SK-N-SH treated with all-trans-retinoic acid at 6 μM for 48 hours (cell line): ENCODE data around the gene CCDC88B.

ENCODE experiments used
- ATAC-seq: fragments of 200-7000 bp; cut with Tn5 transposase; 3 replicates; pipeline ENCODE4 v1.9.1; 2020; ENCODE audit warnings: mild to moderate bottlenecking, moderate library complexity
- ARNTL ChIP-seq: fragments of 450-650 bp; formaldehyde crosslinking; IDR thresholded peaks from 2 replicates; pipeline ENCODE4 v1.5.0; 2020; ENCODE audit warnings: low read depth, mild to moderate bottlenecking, moderate library complexity, borderline replicate concordance
- BACH2 ChIP-seq: fragments of 250-450 bp; sonication (Bioruptor Pico); IDR thresholded peaks from 2 replicates; pipeline ENCODE4 v1.9.0; 2021; ENCODE audit warnings: mild to moderate bottlenecking, borderline replicate concordance
- CSDC2 ChIP-seq: fragments of 250-450 bp; sonication (Bioruptor Pico); IDR thresholded peaks from 2 replicates; pipeline ENCODE4 v1.5.0; 2020; ENCODE audit warnings: mild to moderate bottlenecking, moderate library complexity
- ESRRG ChIP-seq: fragments of 250-450 bp; sonication (Bioruptor Pico); IDR thresholded peaks from 2 replicates; pipeline ENCODE4 v1.6.1; 2021; ENCODE audit warnings: mild to moderate bottlenecking
- GLIS3 ChIP-seq: fragments of 250-450 bp; sonication (Bioruptor Pico); IDR thresholded peaks from 2 replicates; pipeline ENCODE4 v1.5.0; 2020; ENCODE audit warnings: mild to moderate bottlenecking, moderate library complexity
- ISL1 ChIP-seq: fragments of 250-450 bp; sonication (Bioruptor Pico); IDR thresholded peaks from 2 replicates; pipeline ENCODE4 v2.1.2; 2022; ENCODE audit warnings: mild to moderate bottlenecking, moderate library complexity
- OSR1 ChIP-seq: fragments of 250-450 bp; sonication (Bioruptor Pico); IDR thresholded peaks from 2 replicates; pipeline ENCODE4 v1.8.0; 2022; ENCODE audit warnings: moderate library complexity, mild to moderate bottlenecking, inconsistent platforms
- RARB ChIP-seq: fragments of 250-450 bp; sonication (Bioruptor Pico); IDR thresholded peaks from 2 replicates; pipeline ENCODE4 v1.8.0; 2021; ENCODE audit warnings: mild to moderate bottlenecking, moderate library complexity
- SNAI2 ChIP-seq: fragments of 250-450 bp; sonication (Bioruptor Pico); IDR thresholded peaks from 2 replicates; pipeline ENCODE4 v1.5.0; 2020; ENCODE audit warnings: mild to moderate bottlenecking, moderate library complexity
- TCF4 ChIP-seq: fragments of 250-450 bp; sonication (Bioruptor Pico); IDR thresholded peaks from 2 replicates; pipeline ENCODE4 v1.8.0; 2021; ENCODE audit warnings: mild to moderate bottlenecking, moderate library complexity, borderline replicate concordance
- ZC3H10 ChIP-seq: fragments of 250-450 bp; sonication (Bioruptor Pico); IDR thresholded peaks from 2 replicates; pipeline ENCODE4 v1.5.1; 2021; ENCODE audit warnings: mild to moderate bottlenecking, moderate library complexity
- ZFP3 ChIP-seq: fragments of 250-450 bp; sonication (Bioruptor Pico); IDR thresholded peaks from 2 replicates; pipeline ENCODE4 v1.5.0; 2020; ENCODE audit warnings: mild to moderate bottlenecking, moderate library complexity
- ZFP30 ChIP-seq: fragments of 450-650 bp; formaldehyde crosslinking; IDR thresholded peaks from 2 replicates; pipeline ENCODE4 v1.5.0; 2022; ENCODE audit warnings: mild to moderate bottlenecking, moderate library complexity
- ZNF565 ChIP-seq: fragments of 450-650 bp; formaldehyde crosslinking; conservative IDR thresholded peaks from 2 replicates; pipeline ENCODE4 v1.5.0; 2020; ENCODE audit warnings: low read depth, mild to moderate bottlenecking, moderate library complexity
- ZNF8 ChIP-seq: fragments of 450-650 bp; formaldehyde crosslinking; IDR thresholded peaks from 2 replicates; pipeline ENCODE4 v1.5.0; 2020; ENCODE audit warnings: mild to moderate bottlenecking, moderate library complexity
- TF ChIP-seq, protein P1 (sequence below): fragments of 250-450 bp; sonication (Bioruptor Pico); IDR thresholded peaks from 2 replicates; pipeline ENCODE4 v1.8.0; 2020; ENCODE audit warnings: mild to moderate bottlenecking, moderate library complexity, borderline replicate concordance
- TF ChIP-seq, protein P2 (sequence below): fragments of 250-450 bp; sonication (Bioruptor Pico); IDR thresholded peaks from 2 replicates; pipeline ENCODE4 v1.5.1; 2021; ENCODE audit warnings: mild to moderate bottlenecking, moderate library complexity
- TF ChIP-seq, protein P3 (sequence below): fragments of 250-450 bp; sonication (Bioruptor Pico); IDR thresholded peaks from 2 replicates; pipeline ENCODE4 v1.5.0; 2020; ENCODE audit warnings: mild to moderate bottlenecking, moderate library complexity

Gene CCDC88B

DNA sequence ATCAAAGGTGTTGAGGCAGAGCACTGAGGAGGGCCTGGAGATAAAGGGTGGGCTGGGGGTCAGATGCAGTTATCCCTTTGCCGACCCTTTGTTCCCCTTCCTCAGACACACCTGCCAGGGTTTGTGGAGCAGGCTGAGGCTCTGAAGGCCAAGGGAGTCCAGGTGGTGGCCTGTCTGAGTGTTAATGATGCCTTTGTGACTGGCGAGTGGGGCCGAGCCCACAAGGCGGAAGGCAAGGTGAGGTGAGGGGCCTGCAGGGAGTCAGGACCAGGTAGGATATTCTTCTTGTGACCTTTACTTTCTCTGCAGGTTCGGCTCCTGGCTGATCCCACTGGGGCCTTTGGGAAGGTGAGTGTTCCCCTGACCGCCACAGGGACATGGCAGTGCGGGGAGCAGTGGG lies 19.4 kb upstream of the CCDC88B start:
- TF ChIP-seq, protein P1, sequence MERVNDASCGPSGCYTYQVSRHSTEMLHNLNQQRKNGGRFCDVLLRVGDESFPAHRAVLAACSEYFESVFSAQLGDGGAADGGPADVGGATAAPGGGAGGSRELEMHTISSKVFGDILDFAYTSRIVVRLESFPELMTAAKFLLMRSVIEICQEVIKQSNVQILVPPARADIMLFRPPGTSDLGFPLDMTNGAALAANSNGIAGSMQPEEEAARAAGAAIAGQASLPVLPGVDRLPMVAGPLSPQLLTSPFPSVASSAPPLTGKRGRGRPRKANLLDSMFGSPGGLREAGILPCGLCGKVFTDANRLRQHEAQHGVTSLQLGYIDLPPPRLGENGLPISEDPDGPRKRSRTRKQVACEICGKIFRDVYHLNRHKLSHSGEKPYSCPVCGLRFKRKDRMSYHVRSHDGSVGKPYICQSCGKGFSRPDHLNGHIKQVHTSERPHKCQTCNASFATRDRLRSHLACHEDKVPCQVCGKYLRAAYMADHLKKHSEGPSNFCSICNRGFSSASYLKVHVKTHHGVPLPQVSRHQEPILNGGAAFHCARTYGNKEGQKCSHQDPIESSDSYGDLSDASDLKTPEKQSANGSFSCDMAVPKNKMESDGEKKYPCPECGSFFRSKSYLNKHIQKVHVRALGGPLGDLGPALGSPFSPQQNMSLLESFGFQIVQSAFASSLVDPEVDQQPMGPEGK (CRISPR knock-in tag): no peak
- no peak for TF ChIP-seq ZNF8 (CRISPR knock-in tag)
- TF ChIP-seq, protein P2, sequence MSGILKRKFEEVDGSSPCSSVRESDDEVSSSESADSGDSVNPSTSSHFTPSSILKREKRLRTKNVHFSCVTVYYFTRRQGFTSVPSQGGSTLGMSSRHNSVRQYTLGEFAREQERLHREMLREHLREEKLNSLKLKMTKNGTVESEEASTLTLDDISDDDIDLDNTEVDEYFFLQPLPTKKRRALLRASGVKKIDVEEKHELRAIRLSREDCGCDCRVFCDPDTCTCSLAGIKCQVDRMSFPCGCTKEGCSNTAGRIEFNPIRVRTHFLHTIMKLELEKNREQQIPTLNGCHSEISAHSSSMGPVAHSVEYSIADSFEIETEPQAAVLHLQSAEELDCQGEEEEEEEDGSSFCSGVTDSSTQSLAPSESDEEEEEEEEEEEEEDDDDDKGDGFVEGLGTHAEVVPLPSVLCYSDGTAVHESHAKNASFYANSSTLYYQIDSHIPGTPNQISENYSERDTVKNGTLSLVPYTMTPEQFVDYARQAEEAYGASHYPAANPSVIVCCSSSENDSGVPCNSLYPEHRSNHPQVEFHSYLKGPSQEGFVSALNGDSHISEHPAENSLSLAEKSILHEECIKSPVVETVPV: no peak
- TF ChIP-seq, protein P3, sequence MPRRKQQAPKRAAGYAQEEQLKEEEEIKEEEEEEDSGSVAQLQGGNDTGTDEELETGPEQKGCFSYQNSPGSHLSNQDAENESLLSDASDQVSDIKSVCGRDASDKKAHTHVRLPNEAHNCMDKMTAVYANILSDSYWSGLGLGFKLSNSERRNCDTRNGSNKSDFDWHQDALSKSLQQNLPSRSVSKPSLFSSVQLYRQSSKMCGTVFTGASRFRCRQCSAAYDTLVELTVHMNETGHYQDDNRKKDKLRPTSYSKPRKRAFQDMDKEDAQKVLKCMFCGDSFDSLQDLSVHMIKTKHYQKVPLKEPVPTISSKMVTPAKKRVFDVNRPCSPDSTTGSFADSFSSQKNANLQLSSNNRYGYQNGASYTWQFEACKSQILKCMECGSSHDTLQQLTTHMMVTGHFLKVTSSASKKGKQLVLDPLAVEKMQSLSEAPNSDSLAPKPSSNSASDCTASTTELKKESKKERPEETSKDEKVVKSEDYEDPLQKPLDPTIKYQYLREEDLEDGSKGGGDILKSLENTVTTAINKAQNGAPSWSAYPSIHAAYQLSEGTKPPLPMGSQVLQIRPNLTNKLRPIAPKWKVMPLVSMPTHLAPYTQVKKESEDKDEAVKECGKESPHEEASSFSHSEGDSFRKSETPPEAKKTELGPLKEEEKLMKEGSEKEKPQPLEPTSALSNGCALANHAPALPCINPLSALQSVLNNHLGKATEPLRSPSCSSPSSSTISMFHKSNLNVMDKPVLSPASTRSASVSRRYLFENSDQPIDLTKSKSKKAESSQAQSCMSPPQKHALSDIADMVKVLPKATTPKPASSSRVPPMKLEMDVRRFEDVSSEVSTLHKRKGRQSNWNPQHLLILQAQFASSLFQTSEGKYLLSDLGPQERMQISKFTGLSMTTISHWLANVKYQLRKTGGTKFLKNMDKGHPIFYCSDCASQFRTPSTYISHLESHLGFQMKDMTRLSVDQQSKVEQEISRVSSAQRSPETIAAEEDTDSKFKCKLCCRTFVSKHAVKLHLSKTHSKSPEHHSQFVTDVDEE (CRISPR knock-in tag): no peak
- TF ChIP-seq SNAI2 (CRISPR knock-in tag): no peak
- no peak for TF ChIP-seq OSR1 (CRISPR knock-in tag)
- no peak for TF ChIP-seq ARNTL (CRISPR knock-in tag)
- no peak for TF ChIP-seq ZFP3 (CRISPR knock-in tag)
- no peak for TF ChIP-seq ZNF565 (CRISPR knock-in tag)
- no peak for TF ChIP-seq ESRRG (CRISPR knock-in tag)
- TF ChIP-seq CSDC2 (CRISPR knock-in tag): no peak
- TF ChIP-seq RARB (CRISPR knock-in tag): no peak
- TF ChIP-seq BACH2: no peak
- TF ChIP-seq ZFP30 (CRISPR knock-in tag): no peak
- no peak for ATAC-seq

DNA sequence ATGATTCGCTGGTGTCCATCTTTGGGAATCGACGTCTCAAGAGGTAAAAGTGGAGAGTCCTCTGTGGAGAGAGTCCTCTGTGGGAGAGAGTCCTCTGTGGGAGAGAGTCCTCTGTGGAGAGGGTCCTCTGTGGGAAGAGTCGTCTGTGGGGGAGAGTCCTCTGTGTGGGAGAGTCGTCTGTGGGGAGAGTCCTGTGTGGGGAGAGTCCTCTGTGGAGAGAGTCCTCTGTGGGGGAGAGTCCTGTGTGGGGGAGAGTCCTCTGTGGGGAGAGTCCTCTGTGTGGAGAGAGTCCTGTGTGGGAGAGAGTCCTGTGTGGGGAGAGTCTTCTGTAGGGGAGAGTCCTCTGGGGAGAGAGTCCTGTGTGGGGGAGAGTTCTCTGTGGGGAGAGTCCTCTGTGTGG lies 19.0 kb upstream of the CCDC88B start:
- TF ChIP-seq TCF4 (CRISPR knock-in tag): no peak
- TF ChIP-seq ZFP30 (CRISPR knock-in tag): no peak
- no peak for TF ChIP-seq ARNTL (CRISPR knock-in tag)
- TF ChIP-seq, protein P2: no peak
- no peak for TF ChIP-seq ZC3H10
- TF ChIP-seq ISL1 (CRISPR knock-in tag): no peak
- ATAC-seq: no peak

DNA sequence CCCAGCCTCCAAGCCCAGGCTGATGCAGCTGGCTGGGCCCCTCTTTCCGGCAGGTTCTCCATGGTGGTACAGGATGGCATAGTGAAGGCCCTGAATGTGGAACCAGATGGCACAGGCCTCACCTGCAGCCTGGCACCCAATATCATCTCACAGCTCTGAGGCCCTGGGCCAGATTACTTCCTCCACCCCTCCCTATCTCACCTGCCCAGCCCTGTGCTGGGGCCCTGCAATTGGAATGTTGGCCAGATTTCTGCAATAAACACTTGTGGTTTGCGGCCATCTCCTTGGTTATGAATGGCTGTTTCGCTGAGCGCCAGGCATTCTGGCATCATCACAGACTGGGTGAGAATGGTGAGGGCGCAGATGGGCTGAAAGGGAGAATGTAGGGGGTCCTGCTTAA lies 18.5 kb upstream of the CCDC88B start:
- no peak for ATAC-seq
- TF ChIP-seq TCF4 (CRISPR knock-in tag) (no peak), BACH2 (no peak), ISL1 (CRISPR knock-in tag) (no peak), RARB (CRISPR knock-in tag) (no peak), GLIS3 (CRISPR knock-in tag) (no peak), ZNF565 (CRISPR knock-in tag) (no peak), ESRRG (CRISPR knock-in tag) (no peak), ZNF8 (CRISPR knock-in tag) (no peak), SNAI2 (CRISPR knock-in tag) (no peak)
- TF ChIP-seq, protein P1 (CRISPR knock-in tag): no peak
- TF ChIP-seq, protein P2: no peak
- TF ChIP-seq, all 23 proteins: peak for 0
